HepG2 (cell line): ENCODE measurements around the gene FSTL1. TPM values are rescaled to one million over a fixed set of nuclear protein-coding genes. Genes with fewer than 3 reads are reported as not detected.

Experiments
- EEA1 ChIP-seq: sonication (generic); formaldehyde crosslinking; IDR thresholded peaks from 2 replicates; pipeline ENCODE4 v1.5.1; 2020; ENCODE audit warnings: mild to moderate bottlenecking, missing genetic modification reagents, borderline replicate concordance
- FOXA1 ChIP-seq, 2 experiments: fragments of 450-650 bp in 1 of 2; sonication (generic) in 1 of 2; formaldehyde crosslinking in 1 of 2; IDR thresholded peaks; 2 replicates each; pipeline versions ENCODE4 v1.4.0 to v1.6.1; 2016 to 2020; ENCODE audit warnings: missing genetic modification reagents in 1 of 2
- GFI1 ChIP-seq: sonication (generic); formaldehyde crosslinking; IDR thresholded peaks from 2 replicates; pipeline ENCODE4 v1.5.0; 2020; ENCODE audit warnings: missing genetic modification reagents, mild to moderate bottlenecking, borderline replicate concordance
- HDAC1 ChIP-seq: sonication (generic); formaldehyde crosslinking; IDR thresholded peaks from 2 replicates; pipeline ENCODE4 v1.5.1; 2020; ENCODE audit warnings: mild to moderate bottlenecking, missing genetic modification reagents
- SP4 ChIP-seq: sonication (generic); formaldehyde crosslinking; IDR thresholded peaks from 2 replicates; pipeline ENCODE4 v1.8.1; 2023; ENCODE audit warnings: mild to moderate bottlenecking, missing genetic modification reagents
- TFAP4 ChIP-seq: sonication (generic); IDR thresholded peaks from 2 replicates; pipeline ENCODE4 v1.6.1; 2016; ENCODE audit warnings: low read depth, borderline replicate concordance
- ZEB1 ChIP-seq: IDR thresholded peaks from 2 replicates; pipeline ENCODE4 v1.6.1; 2012; ENCODE audit warnings: mild to moderate bottlenecking, low read depth, inconsistent platforms; ENCODE audit not compliant: insufficient replicate concordance
- ZNF3 ChIP-seq: IDR thresholded peaks from 2 replicates; pipeline ENCODE4 v1.7.0; 2017; ENCODE audit warnings: inconsistent platforms
- ZNF576 ChIP-seq: sonication (generic); formaldehyde crosslinking; IDR thresholded peaks from 2 replicates; pipeline ENCODE4 v1.4.0; 2020; ENCODE audit warnings: mild to moderate bottlenecking, missing genetic modification reagents
- ZNF646 ChIP-seq: sonication (generic); formaldehyde crosslinking; IDR thresholded peaks from 2 replicates; pipeline ENCODE4 v1.9.0; 2021; ENCODE audit warnings: mild to moderate bottlenecking, missing genetic modification reagents
- polyA plus RNA-seq, 8 experiments: library from polyadenylated mRNA; depleted of rRNA in 3 of 8; stranded (reverse) in 7 of 8; unstranded in 1 of 8; fragments of >200 nt; fragmentation: Illumina TruSeq in 4 of 8; extraction: Trizol in 4 of 8; gene quantifications; 2 replicates each; pipeline versions ENCODE4 v1.2.1 to v1.2.3, GENCODE V29; 2011 to 2016; ENCODE audit warnings: low read depth in 4 of 8, missing spikeins in 1 of 8, mixed read lengths in 1 of 8; ENCODE audit not compliant: insufficient read depth in 1 of 8
- total RNA-seq, 5 experiments: library from RNA; depleted of rRNA; stranded (reverse); fragments of >200 nt; fragmentation: Illumina TruSeq; extraction: Trizol; gene quantifications; 2 replicates each; pipeline ENCODE4 v1.2.3, GENCODE V29; 2016; ENCODE audit warnings: low read depth in 1 of 5
- TF ChIP-seq, protein P1 (sequence below): IDR thresholded peaks from 2 replicates; pipeline ENCODE4 v1.6.1; 2016; ENCODE audit warnings: control low read depth
- TF ChIP-seq, protein P2 (sequence below): sonication (generic); formaldehyde crosslinking; IDR thresholded peaks from 2 replicates; pipeline ENCODE4 v1.4.0; 2020; ENCODE audit warnings: missing genetic modification reagents
- TF ChIP-seq, protein P3 (sequence below): sonication (generic); formaldehyde crosslinking; IDR thresholded peaks from 2 replicates; pipeline ENCODE4 v1.8.0; 2022; ENCODE audit warnings: low read depth, missing genetic modification reagents

The FSTL1 gene
- total and polyA plus RNA-seq, 2 of the 13 experiments (the other 11 are each of a cell fraction or from before 2014, with no cell fraction given): 0.07 to 0.29 TPM

GRCh38 chr3:120348991-120349854 lies 101.6 kb downstream of the FSTL1 start, which contains the start of gene LRRC58 (continued):
- TF ChIP-seq, protein P1, sequence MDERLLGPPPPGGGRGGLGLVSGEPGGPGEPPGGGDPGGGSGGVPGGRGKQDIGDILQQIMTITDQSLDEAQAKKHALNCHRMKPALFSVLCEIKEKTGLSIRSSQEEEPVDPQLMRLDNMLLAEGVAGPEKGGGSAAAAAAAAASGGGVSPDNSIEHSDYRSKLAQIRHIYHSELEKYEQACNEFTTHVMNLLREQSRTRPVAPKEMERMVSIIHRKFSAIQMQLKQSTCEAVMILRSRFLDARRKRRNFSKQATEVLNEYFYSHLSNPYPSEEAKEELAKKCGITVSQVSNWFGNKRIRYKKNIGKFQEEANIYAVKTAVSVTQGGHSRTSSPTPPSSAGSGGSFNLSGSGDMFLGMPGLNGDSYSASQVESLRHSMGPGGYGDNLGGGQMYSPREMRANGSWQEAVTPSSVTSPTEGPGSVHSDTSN (CRISPR knock-in tag): no peak
- TF ChIP-seq HDAC1 (CRISPR knock-in tag) (0 out of 2 replicates have a peak, but pooled peaks have one; percentile 16), ZNF646 (CRISPR knock-in tag) (peak; percentile 13; the same call in 1 of the 2 replicates), EEA1 (peak; percentile 90), ZNF576 (CRISPR knock-in tag) (no peak), TFAP4 (no peak; the same call in 1 of the 2 replicates), ZEB1 (no peak), FOXA1 (IDR thresholded peaks at IDR 0.05) (no peak), FOXA1 (CRISPR knock-in tag; IDR thresholded peaks at IDR 0.05) (no peak), GFI1 (peak; percentile 78; the same call in 1 of the 2 replicates), ZNF3 (CRISPR knock-in tag) (no peak), SP4 (CRISPR knock-in tag) (peak; percentile 48; the same call in 1 of the 2 replicates)
- TF ChIP-seq, protein P2, sequence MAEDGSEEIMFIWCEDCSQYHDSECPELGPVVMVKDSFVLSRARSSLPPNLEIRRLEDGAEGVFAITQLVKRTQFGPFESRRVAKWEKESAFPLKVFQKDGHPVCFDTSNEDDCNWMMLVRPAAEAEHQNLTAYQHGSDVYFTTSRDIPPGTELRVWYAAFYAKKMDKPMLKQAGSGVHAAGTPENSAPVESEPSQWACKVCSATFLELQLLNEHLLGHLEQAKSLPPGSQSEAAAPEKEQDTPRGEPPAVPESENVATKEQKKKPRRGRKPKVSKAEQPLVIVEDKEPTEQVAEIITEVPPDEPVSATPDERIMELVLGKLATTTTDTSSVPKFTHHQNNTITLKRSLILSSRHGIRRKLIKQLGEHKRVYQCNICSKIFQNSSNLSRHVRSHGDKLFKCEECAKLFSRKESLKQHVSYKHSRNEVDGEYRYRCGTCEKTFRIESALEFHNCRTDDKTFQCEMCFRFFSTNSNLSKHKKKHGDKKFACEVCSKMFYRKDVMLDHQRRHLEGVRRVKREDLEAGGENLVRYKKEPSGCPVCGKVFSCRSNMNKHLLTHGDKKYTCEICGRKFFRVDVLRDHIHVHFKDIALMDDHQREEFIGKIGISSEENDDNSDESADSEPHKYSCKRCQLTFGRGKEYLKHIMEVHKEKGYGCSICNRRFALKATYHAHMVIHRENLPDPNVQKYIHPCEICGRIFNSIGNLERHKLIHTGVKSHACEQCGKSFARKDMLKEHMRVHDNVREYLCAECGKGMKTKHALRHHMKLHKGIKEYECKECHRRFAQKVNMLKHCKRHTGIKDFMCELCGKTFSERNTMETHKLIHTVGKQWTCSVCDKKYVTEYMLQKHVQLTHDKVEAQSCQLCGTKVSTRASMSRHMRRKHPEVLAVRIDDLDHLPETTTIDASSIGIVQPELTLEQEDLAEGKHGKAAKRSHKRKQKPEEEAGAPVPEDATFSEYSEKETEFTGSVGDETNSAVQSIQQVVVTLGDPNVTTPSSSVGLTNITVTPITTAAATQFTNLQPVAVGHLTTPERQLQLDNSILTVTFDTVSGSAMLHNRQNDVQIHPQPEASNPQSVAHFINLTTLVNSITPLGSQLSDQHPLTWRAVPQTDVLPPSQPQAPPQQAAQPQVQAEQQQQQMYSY: peak; percentile 67; the same call in 1 of the 2 replicates
- TF ChIP-seq, protein P3, sequence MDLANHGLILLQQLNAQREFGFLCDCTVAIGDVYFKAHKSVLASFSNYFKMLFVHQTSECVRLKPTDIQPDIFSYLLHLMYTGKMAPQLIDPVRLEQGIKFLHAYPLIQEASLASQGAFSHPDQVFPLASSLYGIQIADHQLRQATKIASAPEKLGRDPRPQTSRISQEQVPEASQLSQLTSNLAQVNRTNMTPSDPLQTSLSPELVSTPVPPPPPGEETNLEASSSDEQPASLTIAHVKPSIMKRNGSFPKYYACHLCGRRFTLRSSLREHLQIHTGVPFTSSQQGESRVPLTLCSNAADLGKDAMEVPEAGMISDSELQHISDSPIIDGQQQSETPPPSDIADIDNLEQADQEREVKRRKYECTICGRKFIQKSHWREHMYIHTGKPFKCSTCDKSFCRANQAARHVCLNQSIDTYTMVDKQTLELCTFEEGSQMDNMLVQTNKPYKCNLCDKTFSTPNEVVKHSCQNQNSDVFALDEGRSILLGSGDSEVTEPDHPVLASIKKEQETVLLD (CRISPR knock-in tag): peak; percentile 46; the same call in 1 of the 2 replicates
